B cell (primary cell): ENCODE measurements around the gene RAD21L1. TPM values are rescaled to one million over a fixed set of nuclear protein-coding genes. Genes with fewer than 3 reads are reported as not detected.

Source experiments
- ATAC-seq: fragments of 200-7000 bp; cut with Tn5 transposase; one replicate; pipeline ENCODE4 v1.10.0; 2021; ENCODE audit warnings: low read depth, mild to moderate bottlenecking, moderate number of reproducible peaks, moderate library complexity
- CTCF ChIA-PET: fragments of 350-600 bp; sonication (Branson Sonifier 250); formaldehyde crosslinking; loops from one replicate; lab custom pipeline; 2021; ENCODE audit warnings: antibody characterized with exemption, inconsistent platforms; lab: Charles Lee
- POLR2A ChIA-PET: fragments of 350-600 bp; sonication (Branson Sonifier 250); formaldehyde crosslinking; loops from one replicate; lab custom pipeline; 2021; ENCODE audit warnings: antibody characterized with exemption; lab: Charles Lee
- DNase-seq: peaks from one replicate; pipeline ENCODE4 v3.0.0; 2013
- H2AFZ ChIP-seq: 2 replicates; pipeline ENCODE4 v1.6.1; 2012; ENCODE audit warnings: mild to moderate bottlenecking, low read depth, low read length; ENCODE audit not compliant: insufficient read depth, poor library complexity, severe bottlenecking
- H3K27ac ChIP-seq, 2 donors: 1 replicate in 1 of 2; 2 replicates in 1 of 2; pipeline ENCODE4 v1.5.1; 2012 to 2013; ENCODE audit warnings: low read length in 2 of 2, mild to moderate bottlenecking in 2 of 2, moderate library complexity in 1 of 2
- H3K27me3 ChIP-seq, 4 experiments: fragments of 200-600 bp in 1 of 4; sonication (generic) in 1 of 4; replicated peaks in 1 of 4; 1 replicate in 2 of 4; 2 replicates in 2 of 4; pipeline versions ENCODE4 v1.6.1 to v1.7.0; 2013 to 2016; ENCODE audit warnings: low read length in 3 of 4, mild to moderate bottlenecking in 2 of 4, mixed read lengths in 1 of 4, moderate library complexity in 1 of 4; ENCODE audit not compliant: insufficient read depth in 4 of 4, control insufficient read depth in 3 of 4; ENCODE audit errors: control extremely low read depth in 1 of 4
- H3K36me3 ChIP-seq, 2 experiments: replicated peaks in 1 of 2; 1 replicate in 1 of 2; 2 replicates in 1 of 2; pipeline versions ENCODE4 v1.6.1 to v1.7.1; 2013; ENCODE audit warnings: low read length in 1 of 2; ENCODE audit not compliant: insufficient read depth in 2 of 2, control insufficient read depth in 1 of 2; ENCODE audit errors: control extremely low read depth in 1 of 2, extremely low read depth in 1 of 2
- H3K4me1 ChIP-seq, 2 donors: fragments of 200-600 bp in 1 of 2; sonication (generic) in 1 of 2; 1 replicate in 1 of 2; 2 replicates in 1 of 2; pipeline versions ENCODE4 v1.5.1 to v1.6.1; 2013 to 2017; ENCODE audit warnings: low read length in 2 of 2; ENCODE audit not compliant: control insufficient read depth in 2 of 2, insufficient read depth in 2 of 2
- H3K4me2 ChIP-seq: replicated peaks from 2 replicates; pipeline ENCODE3; 2012; ENCODE audit warnings: mild to moderate bottlenecking, low read depth, low read length; ENCODE audit not compliant: poor library complexity, severe bottlenecking
- H3K4me3 ChIP-seq, 5 experiments: fragments of 200-600 bp in 1 of 5; sonication (generic) in 1 of 5; 1 replicate in 3 of 5; 2 replicates in 2 of 5; pipeline versions ENCODE4 v1.5.1 to v1.7.0; 2011 to 2016; ENCODE audit warnings: low read length in 4 of 5, mild to moderate bottlenecking in 4 of 5, low read depth in 2 of 5, control low read depth in 1 of 5, moderate library complexity in 1 of 5; ENCODE audit not compliant: insufficient read depth in 1 of 5; ENCODE audit errors: control extremely low read depth in 1 of 5, extremely low read depth in 1 of 5
- H3K79me2 ChIP-seq: fragments of 200-600 bp; sonication (generic); one replicate; pipeline ENCODE4 v1.6.0; 2016; ENCODE audit warnings: low read length; ENCODE audit not compliant: control insufficient read depth, insufficient read depth
- H3K9ac ChIP-seq: fragments of 200-600 bp; sonication (generic); 2 replicates; pipeline ENCODE4 v1.6.1; 2017; ENCODE audit warnings: mild to moderate bottlenecking, low read length, moderate library complexity
- H3K9me3 ChIP-seq, 3 donors: one replicate each; pipeline versions ENCODE4 v1.6.1 to v1.7.1; 2013; ENCODE audit warnings: low read length in 2 of 3; ENCODE audit not compliant: control insufficient read depth in 2 of 3, insufficient read depth in 1 of 3; ENCODE audit errors: control extremely low read depth in 1 of 3
- H4K20me1 ChIP-seq: 2 replicates; pipeline ENCODE4 v1.6.0; 2012; ENCODE audit warnings: mild to moderate bottlenecking, low read length; ENCODE audit not compliant: insufficient read depth, control insufficient read depth, poor library complexity, severe bottlenecking
- H3K27ac Mint-ChIP-seq: one replicate; pipeline ENCODE4 v1.8.0; 2021; ENCODE audit warnings: mixed read lengths
- H3K27me3 Mint-ChIP-seq: one replicate; pipeline ENCODE4 v1.8.0; 2021; ENCODE audit warnings: mixed read lengths
- H3K4me1 Mint-ChIP-seq: one replicate; pipeline ENCODE4 v1.8.0; 2021; ENCODE audit warnings: mixed read lengths
- H3K4me3 Mint-ChIP-seq: one replicate; pipeline ENCODE4 v1.8.0; 2021; ENCODE audit warnings: mixed read lengths
- H3K9me3 Mint-ChIP-seq: one replicate; pipeline ENCODE4 v1.8.0; 2022; ENCODE audit warnings: mixed read lengths; ENCODE audit not compliant: insufficient read depth
- EZH2 ChIP-seq: IDR thresholded peaks from 2 replicates; pipeline ENCODE4 v1.6.1; 2012; ENCODE audit warnings: borderline replicate concordance, low read depth, mild to moderate bottlenecking, moderate library complexity, low read length; ENCODE audit not compliant: insufficient read depth, poor library complexity, severe bottlenecking
- WGBS: methylation state at CpG from one replicate; pipeline ENCODE4 v1.1.5; 2013; ENCODE audit warnings: missing lambda C conversion rate; ENCODE audit not compliant: insufficient coverage; 5-methylcytosine and 5-hydroxymethylcytosine counted together
- intact Hi-C: fragments of 100-400 bp; cut with micrococcal nuclease; formaldehyde crosslinking; loops from one replicate; pipeline ENCODE4 v1.10.0; 2022
- polyA plus RNA-seq: library from polyadenylated mRNA; depleted of rRNA; stranded (reverse); fragments of >200 nt; gene quantifications from 2 replicates; pipeline ENCODE4 v1.2.3, GENCODE V29; 2012
- total RNA-seq, 2 donors: library from RNA; stranded (reverse); fragments of 120-200 nt in 1 of 2; gene quantifications; 1 replicate in 1 of 2; 2 replicates in 1 of 2; pipeline versions ENCODE4 v1.2.3 to v1.2.4, GENCODE V29; 2013 to 2022
- TF ChIP-seq, protein P1 (sequence below): fragments of 200-600 bp; IDR thresholded peaks from one replicate; pipeline ENCODE4 v1.8.0; 2022; ENCODE audit warnings: antibody characterized with exemption, mild to moderate bottlenecking

RAD21L1 gene
- total and polyA plus RNA-seq, 2 donors (not counting 1 experiment from before 2014, with no cell fraction given) = not detected

DNA sequence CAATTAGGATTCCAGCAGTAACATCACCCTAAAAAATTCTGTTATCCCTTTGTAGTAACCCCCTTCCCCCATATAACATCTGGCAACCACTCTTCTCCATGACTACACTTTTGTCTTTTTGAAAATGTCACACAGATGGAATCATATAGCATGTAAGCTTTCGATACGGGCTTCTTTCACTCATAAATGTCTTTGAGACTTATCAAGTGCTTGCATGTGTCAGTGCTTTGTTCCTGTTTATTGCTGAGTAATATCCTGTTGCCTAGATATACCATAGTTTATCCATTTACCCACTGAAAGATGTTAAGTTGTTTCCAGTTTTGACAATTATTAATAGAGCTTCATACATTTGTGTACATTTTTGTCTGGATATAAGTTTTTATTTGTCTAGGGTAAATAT is 29.8 kb downstream of the RAD21L1 start:
- WGBS = no CpG with 5 or more reads among the region's 2 CpGs
- ChIA-PET CTCF (no interaction called here), POLR2A (no interaction called here)
- Mint-ChIP-seq H3K9me3 (no peaks in the 10 kb centered on the region), H3K4me3 (no peak overlapping the region), H3K27ac (no peak overlapping the region), H3K4me1 (no peaks in the 10 kb centered on the region), H3K27me3 (peaks cover 35% of the 10 kb centered on the region)
- Histone ChIP-seq H3K27me3 (peaks cover 0 to 39% (median 10%) of the 10 kb centered on the region in 4 experiments), H3K4me1 (no peaks in the 10 kb centered on the region), H3K36me3 (no peaks in the 10 kb centered on the region), H3K27ac (no peak overlapping the region), H3K9ac (no peak overlapping the region), H3K4me2 (no peak overlapping the region), H3K9me3 (peaks cover 0 to 5% (median 5%) of the 10 kb centered on the region in 3 donors), H3K79me2 (no peaks in the 10 kb centered on the region), H3K4me3 (no peak overlapping the region), H4K20me1 (no peaks in the 10 kb centered on the region), H2AFZ (no peak overlapping the region)
- DNase-seq (no peak), ATAC-seq (no peak)
- intact Hi-C loops = no loop called here
- TF ChIP-seq, protein P1, sequence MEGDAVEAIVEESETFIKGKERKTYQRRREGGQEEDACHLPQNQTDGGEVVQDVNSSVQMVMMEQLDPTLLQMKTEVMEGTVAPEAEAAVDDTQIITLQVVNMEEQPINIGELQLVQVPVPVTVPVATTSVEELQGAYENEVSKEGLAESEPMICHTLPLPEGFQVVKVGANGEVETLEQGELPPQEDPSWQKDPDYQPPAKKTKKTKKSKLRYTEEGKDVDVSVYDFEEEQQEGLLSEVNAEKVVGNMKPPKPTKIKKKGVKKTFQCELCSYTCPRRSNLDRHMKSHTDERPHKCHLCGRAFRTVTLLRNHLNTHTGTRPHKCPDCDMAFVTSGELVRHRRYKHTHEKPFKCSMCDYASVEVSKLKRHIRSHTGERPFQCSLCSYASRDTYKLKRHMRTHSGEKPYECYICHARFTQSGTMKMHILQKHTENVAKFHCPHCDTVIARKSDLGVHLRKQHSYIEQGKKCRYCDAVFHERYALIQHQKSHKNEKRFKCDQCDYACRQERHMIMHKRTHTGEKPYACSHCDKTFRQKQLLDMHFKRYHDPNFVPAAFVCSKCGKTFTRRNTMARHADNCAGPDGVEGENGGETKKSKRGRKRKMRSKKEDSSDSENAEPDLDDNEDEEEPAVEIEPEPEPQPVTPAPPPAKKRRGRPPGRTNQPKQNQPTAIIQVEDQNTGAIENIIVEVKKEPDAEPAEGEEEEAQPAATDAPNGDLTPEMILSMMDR = no peak
- TF ChIP-seq EZH2 = no peak

DNA sequence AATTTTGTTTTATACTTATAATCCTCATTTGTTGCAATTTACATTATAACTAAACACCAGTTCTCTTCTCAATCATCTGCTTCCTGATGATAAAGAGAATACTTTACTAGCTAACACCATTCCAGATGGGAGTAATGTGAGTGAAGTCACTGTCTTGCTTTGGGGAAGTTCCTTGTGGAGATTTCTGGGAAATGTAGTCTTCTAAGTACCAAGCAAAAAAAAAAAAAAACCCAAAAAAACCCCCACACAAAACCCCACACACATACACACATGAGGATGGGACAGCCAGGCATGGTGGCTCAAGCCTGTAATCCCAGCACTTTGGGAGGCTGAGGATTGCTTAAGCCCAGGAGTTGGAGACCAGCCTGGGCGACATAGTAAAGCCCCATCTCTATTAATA is 38.0 kb downstream of the RAD21L1 start:
- no peak overlapping the region for H3K4me2 ChIP-seq
- H2AFZ ChIP-seq = no peak overlapping the region
- no peaks in the 10 kb centered on the region for H3K36me3 ChIP-seq
- peaks cover 13% of the 10 kb centered on the region for H3K27me3 Mint-ChIP-seq
- H3K79me2 ChIP-seq = no peaks in the 10 kb centered on the region
- peaks cover 2 to 8% (median 7%) of the 10 kb centered on the region in 3 donors for H3K9me3 ChIP-seq
- no peaks in the 10 kb centered on the region for H4K20me1 ChIP-seq
- no peak for TF ChIP-seq EZH2
- TF ChIP-seq, protein P1 = no peak
- peaks cover 13% of the 10 kb centered on the region for H3K4me1 Mint-ChIP-seq
- H3K27ac Mint-ChIP-seq = no peak overlapping the region
- ChIA-PET CTCF (no interaction called here), POLR2A (no interaction called here)
- intact Hi-C loops = no loop called here
- ATAC-seq (no peak), DNase-seq (no peak)
- no CpG with 5 or more reads among the region's 1 CpG for WGBS
- H3K9me3 Mint-ChIP-seq = no peaks in the 10 kb centered on the region
- H3K4me1 ChIP-seq = peaks cover 9 to 15% of the 10 kb centered on the region in 2 donors
- H3K4me3 ChIP-seq = no peak overlapping the region
- peaks cover 0 to 17% (median 9%) of the 10 kb centered on the region in 4 experiments for H3K27me3 ChIP-seq
- no peak overlapping the region for H3K27ac ChIP-seq
- no peak overlapping the region for H3K4me3 Mint-ChIP-seq
- no peak overlapping the region for H3K9ac ChIP-seq
